HG03558 (cell line): ENCODE results near the gene NUP153.
"Not testable (repeated sequence)": the region's sequence is repeated elsewhere in the genome, so short reads cannot be mapped to it uniquely, and the experiment has no call there.

Experiments
- ATAC-seq: cut with Tn5 transposase; IDR thresholded peaks from one replicate; pipeline ENCODE4 v1.9.1; 2021; ENCODE audit warnings: moderate number of reproducible peaks; ENCODE audit not compliant: unreplicated experiment; ENCODE audit errors: extremely low read depth

Gene NUP153

DNA sequence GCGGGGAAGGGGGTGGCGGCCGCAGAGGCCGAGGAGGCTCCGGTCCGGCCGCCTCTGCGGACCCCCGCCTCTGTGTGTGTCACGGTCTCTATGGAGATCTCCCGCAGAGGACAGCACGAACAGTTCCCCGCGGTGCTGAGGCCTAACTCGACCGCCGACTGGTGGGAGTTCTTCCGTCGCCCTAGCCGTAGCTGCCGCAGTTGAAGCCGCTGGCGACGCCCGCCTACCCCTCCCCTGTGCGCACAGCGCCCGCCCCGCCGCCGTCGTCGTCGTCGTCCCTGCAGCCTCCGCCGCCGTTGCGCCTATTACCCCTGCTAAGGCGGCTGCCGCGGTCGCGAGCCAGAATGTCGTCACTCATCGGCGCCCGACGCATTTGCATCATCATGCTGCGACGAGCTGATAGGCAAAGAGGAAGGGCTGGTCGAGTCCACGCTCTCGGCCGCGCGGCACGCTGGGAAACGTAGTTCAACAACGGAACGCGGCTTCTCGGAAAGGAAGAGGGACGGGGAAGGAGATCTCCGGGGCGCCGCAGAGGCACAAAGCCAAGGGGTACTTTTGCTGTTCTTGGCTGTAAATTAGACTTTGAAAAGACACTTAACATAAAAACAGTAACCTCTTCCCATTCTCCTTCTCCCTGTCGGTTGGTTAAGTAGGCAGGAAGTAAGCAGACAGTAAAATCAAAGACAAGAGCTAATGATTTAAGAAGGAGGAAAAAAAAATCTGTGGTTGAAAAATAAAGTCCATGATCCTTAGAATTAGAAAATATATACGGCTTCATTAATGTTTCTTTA, at the start of gene NUP153:
TSS of gene NUP153 (minus strand) at position 346 of the 791 bp plus-strand sequence. CDS start 538 bp downstream, outside the sequence.
- ATAC-seq = peak; percentile 54

GRCh38 chr6:17754254-17754653, 47.5 kb upstream of the NUP153 start:
- ATAC-seq = no peak

GRCh38 chr6:17745324-17745723, 38.6 kb upstream of the NUP153 start:
- ATAC-seq = not testable (repeated sequence)

GRCh38 chr6:17744757-17745308, 38.1 kb upstream of the NUP153 start:
- not testable (repeated sequence) for ATAC-seq

DNA sequence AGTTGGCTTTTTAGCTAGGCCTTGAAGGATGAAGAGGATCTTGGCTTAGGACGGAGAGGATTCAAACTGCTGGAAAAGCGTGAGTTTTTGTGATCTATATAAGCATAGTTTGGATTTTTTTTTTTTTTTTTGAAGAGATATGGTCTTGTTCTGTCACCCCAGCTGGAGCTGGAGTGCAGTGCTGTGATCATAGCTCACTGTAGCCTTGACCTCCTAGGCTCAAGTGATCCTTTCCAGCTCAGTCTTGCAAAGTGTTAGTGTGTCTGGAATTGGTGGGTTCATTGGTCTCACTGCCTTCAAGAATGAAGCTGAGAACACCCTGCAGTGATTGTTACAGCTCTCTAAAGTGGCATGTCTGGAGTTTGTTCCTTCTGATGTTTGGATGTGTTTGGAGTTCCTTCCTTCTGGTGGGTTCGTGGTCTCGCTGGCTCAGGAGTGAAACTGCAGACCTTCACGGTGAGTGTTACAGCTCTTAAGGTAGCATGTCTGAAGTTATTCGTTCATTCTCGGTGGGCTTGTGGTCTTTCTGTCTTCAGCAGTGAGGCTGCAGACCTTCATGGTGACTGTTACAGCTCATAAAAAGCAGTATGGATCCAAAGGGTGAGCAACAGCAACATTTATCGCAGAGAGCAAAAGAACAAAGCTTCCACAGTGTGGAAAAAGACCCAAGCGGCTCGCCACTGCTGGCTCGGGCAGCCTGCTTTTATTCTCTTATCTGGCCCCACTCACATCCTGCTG, 37.5 kb upstream of the NUP153 start:
- no peak for ATAC-seq

- no peak for ATAC-seq
Measured at GRCh38 chr6:17741507-17741906, 34.8 kb upstream of the NUP153 start.

- no peak for ATAC-seq
Measured at GRCh38 chr6:17740559-17741220, 34.0 kb upstream of the NUP153 start.

GRCh38 chr6:17737704-17738252, 31.1 kb upstream of the NUP153 start:
- ATAC-seq = no peak

- not testable (repeated sequence) for ATAC-seq
Measured at GRCh38 chr6:17735311-17735710, 28.6 kb upstream of the NUP153 start.

DNA sequence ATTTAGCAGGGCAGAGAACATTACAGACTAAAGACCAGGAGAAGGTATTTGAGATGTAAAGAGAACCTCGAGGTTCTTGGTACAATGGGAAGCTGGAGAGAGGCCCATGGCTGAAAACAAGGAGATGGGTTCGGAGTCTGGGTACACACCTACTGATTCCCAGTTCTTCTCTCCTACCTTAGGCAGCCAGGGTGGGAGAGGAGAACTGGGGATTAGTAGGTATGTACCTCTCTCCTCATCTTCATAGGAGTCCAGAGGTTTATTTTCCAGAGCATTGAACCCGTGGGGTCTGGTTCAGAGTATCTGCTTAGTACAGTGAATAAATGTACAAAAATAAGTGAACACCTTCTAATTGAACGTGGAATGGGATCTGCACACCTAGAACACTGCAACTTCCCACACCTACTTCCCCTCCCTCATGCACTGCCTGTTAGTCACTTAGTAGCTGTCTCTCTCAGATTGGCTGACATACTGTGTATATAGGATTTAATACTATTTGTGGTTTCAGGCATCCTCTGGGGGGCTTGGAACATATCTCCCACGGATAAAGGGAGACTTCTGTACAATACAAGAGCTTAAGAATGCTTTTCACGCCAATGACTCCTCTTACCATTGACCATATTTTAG, 23.5 kb upstream of the NUP153 start:
- no peak for ATAC-seq

DNA sequence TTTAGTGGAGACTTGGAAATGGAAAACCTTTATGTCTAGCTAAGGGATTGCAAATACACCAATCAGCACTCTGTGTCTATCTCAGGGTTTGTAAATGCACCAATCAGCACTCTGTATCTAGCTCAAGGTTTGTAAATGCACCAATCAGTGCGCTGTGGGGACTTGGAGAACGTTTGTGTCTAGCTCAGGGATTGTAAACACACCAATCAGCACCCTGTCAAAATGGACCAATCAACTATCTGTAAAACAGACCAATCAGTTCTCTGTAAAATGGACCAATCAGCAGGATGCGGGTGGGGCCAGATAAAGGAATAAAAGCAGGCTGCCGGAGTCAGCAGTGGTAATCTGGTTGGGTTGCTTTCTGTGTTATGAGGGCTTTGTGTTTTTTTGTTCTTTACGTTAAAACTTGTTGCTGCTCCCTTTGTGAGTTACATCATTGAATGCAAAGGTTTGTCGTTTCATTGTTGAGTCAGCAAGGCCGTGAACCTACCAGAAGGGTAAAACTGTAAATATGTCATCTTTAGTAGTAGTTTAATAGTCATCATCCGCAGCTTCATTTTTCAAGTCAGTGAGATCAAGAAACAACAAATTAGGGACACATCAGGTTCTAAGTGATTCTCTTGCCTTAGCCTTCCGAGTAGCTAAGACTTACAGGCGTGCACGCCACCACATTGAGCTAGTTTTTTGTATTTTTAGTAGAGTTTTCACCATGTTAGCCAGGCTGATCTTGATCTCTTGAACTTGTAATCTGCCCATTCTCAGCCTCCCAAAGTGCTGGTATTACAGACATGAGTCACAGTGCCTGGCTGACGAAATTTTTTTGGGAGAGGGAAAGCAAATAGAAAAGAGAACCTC, 22.7 kb upstream of the NUP153 start:
- no peak for ATAC-seq

GRCh38 chr6:17728551-17729222, 22.0 kb upstream of the NUP153 start:
- ATAC-seq = no peak

DNA sequence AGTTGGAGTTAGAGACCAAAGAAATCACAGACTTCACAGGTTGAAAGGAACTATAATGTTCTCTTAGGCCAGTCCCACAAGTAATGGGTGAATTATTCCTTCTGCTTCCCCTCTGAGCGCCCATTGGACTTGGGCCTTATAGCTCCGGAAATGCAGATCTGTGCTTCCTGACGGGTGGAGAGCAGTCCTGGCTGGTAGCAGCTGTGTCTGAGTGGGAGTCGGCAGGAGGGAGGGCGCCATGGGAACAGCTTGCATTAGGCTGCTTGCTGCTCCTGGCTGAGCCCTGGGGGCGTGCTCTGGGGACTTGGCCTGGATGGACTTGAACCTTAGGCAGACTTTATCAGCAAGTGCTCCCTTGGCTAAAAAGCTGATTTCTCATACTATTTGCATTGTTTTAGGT, 18.4 kb upstream of the NUP153 start:
- ATAC-seq = no peak

DNA sequence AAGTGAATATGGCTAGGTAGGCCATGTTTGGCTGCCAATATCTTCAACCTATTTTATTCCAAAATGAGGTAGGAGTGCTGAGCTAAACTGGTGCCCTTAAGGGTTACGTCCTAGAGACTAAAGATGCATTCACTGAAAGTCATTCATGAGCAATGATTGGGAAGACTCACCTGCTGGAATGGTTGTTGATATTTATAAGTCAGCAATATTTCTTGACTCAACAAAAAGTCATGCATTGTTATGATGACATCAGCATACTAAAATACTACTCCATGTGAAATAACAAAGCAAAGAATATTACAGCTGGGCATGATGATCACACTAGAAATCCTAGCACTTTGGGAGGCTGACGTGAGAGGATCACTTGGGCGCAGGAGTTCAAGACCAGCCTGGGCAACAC, 17.6 kb upstream of the NUP153 start:
- ATAC-seq = no peak

DNA sequence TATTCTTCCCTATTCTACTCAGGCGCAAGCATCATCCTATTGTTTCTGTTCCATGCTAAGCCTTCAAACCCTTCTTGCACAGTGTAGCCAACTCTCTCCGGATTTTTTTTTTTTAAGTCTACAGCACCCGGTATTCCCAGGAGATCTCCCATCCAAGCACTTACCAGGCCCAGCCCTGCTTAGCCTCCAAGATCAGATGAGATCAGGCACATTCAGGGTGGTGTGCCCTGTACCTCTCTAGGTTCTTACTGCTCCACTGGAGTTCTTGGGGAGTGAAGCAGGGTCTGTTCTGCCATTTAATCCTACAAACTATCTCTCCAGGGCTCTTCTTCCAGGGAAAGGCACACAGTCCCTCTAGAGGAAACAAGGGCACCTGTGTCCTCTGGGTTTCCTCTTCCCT, 14.9 kb upstream of the NUP153 start:
- no peak for ATAC-seq

GRCh38 chr6:17719323-17720041, 12.8 kb upstream of the NUP153 start:
- ATAC-seq = no peak

GRCh38 chr6:17716221-17716620, 9.5 kb upstream of the NUP153 start:
- no peak for ATAC-seq
